ENCODE results near the gene PFKFB1. TPM values are rescaled to one million over a fixed set of nuclear protein-coding genes. Genes with fewer than 3 reads are reported as not detected.
A peak's percentile ranks its signal among the peaks of the same experiment; 100 is the strongest.

PFKFB1 gene
- total and polyA plus RNA-seq, 2 donors = 0.19 to 0.41 TPM

- DNase-seq (ENCODE audit: low read depth in 6 of 9, low spot score in 9 of 9) = no peak
- H3K4me3 ChIP-seq (ENCODE audit: low read length in 2 of 2) = no peak overlapping the region
- no peak overlapping the region for H3K27ac ChIP-seq (ENCODE audit: low read depth in 1 of 2, low read length in 1 of 2)
- no peaks in the 10 kb centered on the region for H3K27me3 ChIP-seq (ENCODE audit: control insufficient read depth in 2 of 2, insufficient read depth in 1 of 2, low read length in 1 of 2)
- no peaks in the 10 kb centered on the region for H3K36me3 ChIP-seq (ENCODE audit: control insufficient read depth in 2 of 2, insufficient read depth in 2 of 2, low read length in 1 of 2)
- H3K4me1 ChIP-seq (ENCODE audit: control insufficient read depth in 2 of 2, insufficient read depth in 2 of 2, low read length in 2 of 2) = no peaks in the 10 kb centered on the region
- H3K9me3 ChIP-seq (ENCODE audit: control insufficient read depth in 2 of 2, insufficient read depth in 1 of 2, low read length in 1 of 2) = no peaks in the 10 kb centered on the region
Observed at GRCh38 chrX:55026143-55026542, 32.2 kb upstream of the PFKFB1 start.

- WGBS = over 99% methylated on average over 4 of the region's 4 CpGs
- Histone ChIP-seq H3K27me3 (ENCODE audit: control insufficient read depth in 2 of 2, insufficient read depth in 1 of 2, low read length in 1 of 2) (no peaks in the 10 kb centered on the region), H3K4me3 (ENCODE audit: low read length in 2 of 2) (no peak overlapping the region), H3K36me3 (ENCODE audit: control insufficient read depth in 2 of 2, insufficient read depth in 2 of 2, low read length in 1 of 2) (no peaks in the 10 kb centered on the region), H3K27ac (ENCODE audit: low read depth in 1 of 2, low read length in 1 of 2) (no peak overlapping the region), H3K9me3 (ENCODE audit: control insufficient read depth in 2 of 2, insufficient read depth in 1 of 2, low read length in 1 of 2) (no peaks in the 10 kb centered on the region), H3K4me1 (ENCODE audit: control insufficient read depth in 2 of 2, insufficient read depth in 2 of 2, low read length in 2 of 2) (no peaks in the 10 kb centered on the region)
- no peak for DNase-seq (ENCODE audit: low read depth in 6 of 9, low spot score in 9 of 9)
Observed at GRCh38 chrX:55014897-55015299, 20.9 kb upstream of the PFKFB1 start.

- DNase-seq (ENCODE audit: low read depth in 6 of 9, low spot score in 9 of 9) = no peak
- Histone ChIP-seq H3K4me1 (ENCODE audit: control insufficient read depth in 2 of 2, insufficient read depth in 2 of 2, low read length in 2 of 2) (peaks cover 5 to 12% of the 10 kb centered on the region in 2 donors), H3K27ac (ENCODE audit: low read depth in 1 of 2, low read length in 1 of 2) (no peak overlapping the region), H3K36me3 (ENCODE audit: control insufficient read depth in 2 of 2, insufficient read depth in 2 of 2, low read length in 1 of 2) (peaks cover 8 to 9% of the 10 kb centered on the region in 2 donors), H3K27me3 (ENCODE audit: control insufficient read depth in 2 of 2, insufficient read depth in 1 of 2, low read length in 1 of 2) (no peaks in the 10 kb centered on the region), H3K4me3 (ENCODE audit: low read length in 2 of 2) (no peak overlapping the region), H3K9me3 (ENCODE audit: control insufficient read depth in 2 of 2, insufficient read depth in 1 of 2, low read length in 1 of 2) (no peaks in the 10 kb centered on the region)
- WGBS = 54% methylated on average over 2 of the region's 2 CpGs
Observed at GRCh38 chrX:55011294-55011693, 17.3 kb upstream of the PFKFB1 start.

DNA sequence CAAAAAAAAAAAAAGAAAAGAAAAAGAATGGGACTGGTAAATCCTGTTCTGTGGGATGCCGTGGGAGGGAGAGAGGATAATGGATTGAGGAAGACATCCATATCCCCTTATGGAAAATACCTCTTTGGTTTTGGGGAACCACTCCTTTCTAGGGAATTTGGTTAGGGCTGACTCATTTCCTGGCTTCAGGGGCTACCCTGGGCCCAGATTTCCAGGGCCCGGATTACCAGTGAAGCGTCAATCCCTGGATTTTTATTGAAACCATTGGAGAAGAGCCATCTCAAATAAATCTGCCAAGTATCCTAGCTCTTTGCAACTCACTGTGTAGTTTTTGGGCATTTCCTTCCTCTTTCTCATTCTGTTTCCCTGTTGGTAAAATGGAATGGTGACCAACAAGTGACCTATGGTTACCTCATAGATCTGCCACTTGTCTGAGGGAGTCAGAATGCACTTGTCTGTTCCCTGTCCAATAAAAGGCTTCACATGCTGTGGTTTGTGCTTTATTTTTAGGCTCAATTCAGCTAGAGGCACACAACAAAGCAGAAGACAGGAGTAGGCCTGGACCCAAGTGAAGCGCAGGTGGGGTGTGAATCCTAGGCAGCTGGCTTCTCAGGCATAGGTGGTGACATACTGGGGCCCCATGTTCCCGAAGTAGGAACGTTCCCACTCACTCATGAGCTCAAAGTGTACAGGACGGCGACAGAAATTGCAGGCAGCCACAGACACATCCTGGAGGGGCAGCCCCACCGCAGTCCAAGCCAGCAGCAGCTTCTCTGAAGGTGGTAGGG lies 14.8 kb upstream of the PFKFB1 start:
- peak overlapping the region in 1 of 2 donors; percentile 52 for H3K27ac ChIP-seq (ENCODE audit: low read depth in 1 of 2, low read length in 1 of 2)
- no peaks in the 10 kb centered on the region for H3K9me3 ChIP-seq (ENCODE audit: control insufficient read depth in 2 of 2, insufficient read depth in 1 of 2, low read length in 1 of 2)
- no peak overlapping the region for H3K4me3 ChIP-seq (ENCODE audit: low read length in 2 of 2)
- WGBS = 26% methylated on average over 9 of the region's 9 CpGs
- H3K36me3 ChIP-seq (ENCODE audit: control insufficient read depth in 2 of 2, insufficient read depth in 2 of 2, low read length in 1 of 2) = peaks cover 23 to 32% of the 10 kb centered on the region in 2 donors
- DNase-seq (ENCODE audit: low read depth in 6 of 9, low spot score in 9 of 9) = peak in 2 of 9 donors; percentile 1 to 23
- H3K27me3 ChIP-seq (ENCODE audit: control insufficient read depth in 2 of 2, insufficient read depth in 1 of 2, low read length in 1 of 2) = no peaks in the 10 kb centered on the region
- H3K4me1 ChIP-seq (ENCODE audit: control insufficient read depth in 2 of 2, insufficient read depth in 2 of 2, low read length in 2 of 2) = peaks cover 5 to 12% of the 10 kb centered on the region in 2 donors

DNA sequence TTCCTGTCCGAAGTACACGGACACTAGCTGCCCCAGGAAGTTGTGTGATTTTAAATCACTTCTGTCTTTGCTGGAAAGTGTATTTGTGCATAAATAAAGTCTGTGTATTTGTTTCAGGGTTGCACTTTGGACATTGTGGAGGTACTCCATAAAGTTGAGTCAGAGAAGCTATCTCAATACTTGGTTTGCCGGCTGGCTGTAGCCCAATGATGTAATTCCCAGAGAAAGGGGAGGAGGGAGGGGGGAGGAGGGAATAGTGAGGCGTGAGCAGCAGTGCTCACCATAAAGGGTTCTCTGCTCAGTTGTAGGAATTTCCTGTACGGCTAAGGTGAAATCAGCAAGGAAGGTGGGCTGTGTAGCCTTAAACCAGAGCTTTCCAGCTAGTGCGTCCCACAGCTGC lies 13.7 kb upstream of the PFKFB1 start:
- Histone ChIP-seq H3K9me3 (ENCODE audit: control insufficient read depth in 2 of 2, insufficient read depth in 1 of 2, low read length in 1 of 2) (no peaks in the 10 kb centered on the region), H3K27ac (ENCODE audit: low read depth in 1 of 2, low read length in 1 of 2) (no peak overlapping the region), H3K4me1 (ENCODE audit: control insufficient read depth in 2 of 2, insufficient read depth in 2 of 2, low read length in 2 of 2) (peaks cover 5 to 12% of the 10 kb centered on the region in 2 donors), H3K4me3 (ENCODE audit: low read length in 2 of 2) (no peak overlapping the region), H3K36me3 (ENCODE audit: control insufficient read depth in 2 of 2, insufficient read depth in 2 of 2, low read length in 1 of 2) (peaks cover 25 to 38% of the 10 kb centered on the region in 2 donors), H3K27me3 (ENCODE audit: control insufficient read depth in 2 of 2, insufficient read depth in 1 of 2, low read length in 1 of 2) (no peaks in the 10 kb centered on the region)
- no peak for DNase-seq (ENCODE audit: low read depth in 6 of 9, low spot score in 9 of 9)
- 99% methylated on average over 6 of the region's 6 CpGs for WGBS

DNA sequence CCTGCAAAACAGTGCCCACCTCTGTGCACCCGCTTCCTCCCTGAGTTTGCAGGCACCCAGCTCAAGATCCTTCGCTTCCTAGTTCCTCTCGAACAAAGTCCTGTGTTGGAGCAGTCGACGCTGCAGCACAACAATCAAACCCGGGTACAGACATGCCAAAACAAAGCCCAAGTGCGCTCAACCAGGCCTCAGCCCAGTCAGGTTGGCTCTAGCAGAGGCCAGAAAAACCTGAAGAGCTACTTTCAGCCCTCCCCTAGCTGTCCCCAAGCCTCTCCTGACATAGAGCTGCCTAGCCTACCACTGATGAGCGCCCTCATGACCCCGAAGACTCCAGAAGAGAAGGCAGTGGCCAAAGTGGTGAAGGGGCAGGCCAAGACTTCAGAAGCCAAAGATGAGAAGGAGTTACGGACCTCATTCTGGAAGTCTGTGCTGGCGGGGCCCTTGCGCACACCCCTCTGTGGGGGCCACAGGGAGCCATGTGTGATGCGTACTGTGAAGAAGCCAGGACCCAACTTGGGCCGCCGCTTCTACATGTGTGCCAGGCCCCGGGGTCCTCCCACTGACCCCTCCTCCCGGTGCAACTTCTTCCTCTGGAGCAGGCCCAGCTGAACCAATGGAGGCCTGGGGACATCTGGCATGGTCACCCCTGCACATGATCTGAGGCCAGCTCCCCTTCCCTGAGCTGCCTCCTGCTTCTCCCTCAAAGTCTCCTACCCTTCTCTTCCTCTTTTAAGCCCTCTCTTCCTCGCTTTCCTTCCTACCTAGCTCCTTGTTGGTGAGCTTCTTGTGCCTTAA lies 13.0 kb upstream of the PFKFB1 start:
- Histone ChIP-seq H3K27ac (ENCODE audit: low read depth in 1 of 2, low read length in 1 of 2) (no peak overlapping the region), H3K9me3 (ENCODE audit: control insufficient read depth in 2 of 2, insufficient read depth in 1 of 2, low read length in 1 of 2) (no peaks in the 10 kb centered on the region), H3K4me1 (ENCODE audit: control insufficient read depth in 2 of 2, insufficient read depth in 2 of 2, low read length in 2 of 2) (peaks cover 5 to 12% of the 10 kb centered on the region in 2 donors), H3K27me3 (ENCODE audit: control insufficient read depth in 2 of 2, insufficient read depth in 1 of 2, low read length in 1 of 2) (no peaks in the 10 kb centered on the region), H3K36me3 (ENCODE audit: control insufficient read depth in 2 of 2, insufficient read depth in 2 of 2, low read length in 1 of 2) (peaks cover 27 to 38% of the 10 kb centered on the region in 2 donors), H3K4me3 (ENCODE audit: low read length in 2 of 2) (no peak overlapping the region)
- WGBS = 98% methylated on average over 18 of the region's 18 CpGs
- no peak for DNase-seq (ENCODE audit: low read depth in 6 of 9, low spot score in 9 of 9)

GRCh38 chrX:55005256-55005655 lies 11.3 kb upstream of the PFKFB1 start:
- H3K4me1 ChIP-seq (ENCODE audit: control insufficient read depth in 2 of 2, insufficient read depth in 2 of 2, low read length in 2 of 2) = peaks cover 13 to 21% of the 10 kb centered on the region in 2 donors
- DNase-seq (ENCODE audit: low read depth in 6 of 9, low spot score in 9 of 9) = no peak
- no peaks in the 10 kb centered on the region for H3K27me3 ChIP-seq (ENCODE audit: control insufficient read depth in 2 of 2, insufficient read depth in 1 of 2, low read length in 1 of 2)
- H3K4me3 ChIP-seq (ENCODE audit: low read length in 2 of 2) = no peak overlapping the region
- no peak overlapping the region for H3K27ac ChIP-seq (ENCODE audit: low read depth in 1 of 2, low read length in 1 of 2)
- no peaks in the 10 kb centered on the region for H3K9me3 ChIP-seq (ENCODE audit: control insufficient read depth in 2 of 2, insufficient read depth in 1 of 2, low read length in 1 of 2)
- H3K36me3 ChIP-seq (ENCODE audit: control insufficient read depth in 2 of 2, insufficient read depth in 2 of 2, low read length in 1 of 2) = peaks cover 27 to 38% of the 10 kb centered on the region in 2 donors

DNA sequence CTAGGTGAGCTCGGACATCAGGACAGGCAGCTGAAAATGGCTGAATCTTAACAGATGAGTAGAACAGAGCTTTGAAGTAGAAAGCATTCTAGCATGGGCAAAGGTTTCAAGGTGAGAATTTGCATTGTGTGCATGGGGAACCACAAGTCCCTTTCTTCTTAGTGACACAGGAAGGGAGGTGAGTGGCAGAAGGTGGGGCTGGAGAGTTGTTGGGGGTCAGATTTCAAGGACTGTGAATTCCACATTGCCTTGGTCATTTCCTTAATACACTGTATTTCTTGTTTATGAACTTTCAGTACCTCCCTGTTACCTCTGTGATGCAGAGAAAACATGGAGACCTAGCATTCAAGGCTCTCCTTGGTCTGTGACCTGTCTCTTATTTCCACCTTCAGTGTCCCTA lies 10.2 kb upstream of the PFKFB1 start:
- Histone ChIP-seq H3K27ac (ENCODE audit: low read depth in 1 of 2, low read length in 1 of 2) (no peak overlapping the region), H3K4me1 (ENCODE audit: control insufficient read depth in 2 of 2, insufficient read depth in 2 of 2, low read length in 2 of 2) (peaks cover 12 to 18% of the 10 kb centered on the region in 2 donors), H3K27me3 (ENCODE audit: control insufficient read depth in 2 of 2, insufficient read depth in 1 of 2, low read length in 1 of 2) (no peaks in the 10 kb centered on the region), H3K36me3 (ENCODE audit: control insufficient read depth in 2 of 2, insufficient read depth in 2 of 2, low read length in 1 of 2) (peaks cover 27 to 38% of the 10 kb centered on the region in 2 donors), H3K9me3 (ENCODE audit: control insufficient read depth in 2 of 2, insufficient read depth in 1 of 2, low read length in 1 of 2) (no peaks in the 10 kb centered on the region), H3K4me3 (ENCODE audit: low read length in 2 of 2) (no peak overlapping the region)
- 100% methylated on average over 1 of the region's 1 CpG for WGBS
- DNase-seq (ENCODE audit: low read depth in 6 of 9, low spot score in 9 of 9) = no peak
